ENCODE measurements around the gene NDUFAF5.

The NDUFAF5 gene

DNA sequence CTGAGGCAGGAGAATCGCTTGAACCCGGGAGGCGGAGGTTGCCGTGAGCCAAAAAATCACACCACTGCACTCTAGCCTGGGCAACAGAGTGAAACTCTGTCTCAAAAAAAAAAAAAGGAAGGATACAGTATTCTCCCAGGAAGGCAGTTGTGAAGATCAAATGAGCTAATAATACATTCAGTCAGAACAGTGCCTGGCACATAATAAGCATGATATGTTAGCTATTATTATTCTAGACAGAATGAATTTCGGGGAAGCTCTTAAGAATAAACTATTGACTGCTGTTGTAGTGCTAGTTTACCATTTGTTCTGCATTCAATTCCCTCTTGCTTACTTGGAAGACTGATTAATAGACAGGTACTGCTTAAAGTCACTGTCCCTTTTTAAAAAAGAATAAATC, 40.6 kb downstream of the NDUFAF5 start:
- no peak for DNase-seq

DNA sequence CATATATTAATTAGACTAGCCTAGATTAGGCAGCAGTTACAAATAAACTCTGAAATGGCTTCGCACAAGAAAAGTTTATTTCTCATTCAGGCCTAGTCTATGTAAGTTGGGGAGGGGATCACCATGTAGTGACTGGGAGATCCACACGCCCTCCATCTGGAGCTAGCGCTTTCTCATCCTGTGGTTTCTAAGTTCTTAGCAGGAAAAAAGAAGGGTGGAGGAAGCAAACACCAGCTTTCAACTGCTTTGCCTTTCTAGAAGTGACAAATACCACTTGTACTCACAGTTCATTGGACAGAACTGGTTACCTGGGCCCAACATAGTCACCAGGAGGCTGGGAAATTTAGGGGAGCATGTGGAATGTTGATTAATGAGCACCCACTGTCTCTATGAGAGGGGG, 46.6 kb downstream of the NDUFAF5 start:
- DNase-seq = no peak

DNA sequence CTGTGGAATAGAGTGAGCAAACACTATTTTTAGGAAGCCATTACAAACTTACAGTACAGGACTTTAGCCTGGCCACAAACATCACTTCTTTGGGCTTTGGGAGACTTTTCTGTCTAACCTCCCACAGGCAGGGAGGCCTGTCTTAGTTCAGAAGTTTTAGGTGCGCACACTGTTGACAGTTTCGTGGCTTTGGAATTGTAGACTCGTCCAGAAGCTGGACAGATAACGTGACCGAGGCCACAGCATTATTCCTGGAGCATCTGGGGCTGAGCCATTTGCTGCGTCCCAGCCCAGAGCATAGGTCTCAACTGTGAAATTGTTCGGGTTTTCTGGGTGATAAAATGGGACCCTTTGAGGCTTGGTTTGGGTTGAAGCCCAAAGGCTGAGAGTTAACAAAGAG, 53.8 kb downstream of the NDUFAF5 start:
- no peak for DNase-seq

DNA sequence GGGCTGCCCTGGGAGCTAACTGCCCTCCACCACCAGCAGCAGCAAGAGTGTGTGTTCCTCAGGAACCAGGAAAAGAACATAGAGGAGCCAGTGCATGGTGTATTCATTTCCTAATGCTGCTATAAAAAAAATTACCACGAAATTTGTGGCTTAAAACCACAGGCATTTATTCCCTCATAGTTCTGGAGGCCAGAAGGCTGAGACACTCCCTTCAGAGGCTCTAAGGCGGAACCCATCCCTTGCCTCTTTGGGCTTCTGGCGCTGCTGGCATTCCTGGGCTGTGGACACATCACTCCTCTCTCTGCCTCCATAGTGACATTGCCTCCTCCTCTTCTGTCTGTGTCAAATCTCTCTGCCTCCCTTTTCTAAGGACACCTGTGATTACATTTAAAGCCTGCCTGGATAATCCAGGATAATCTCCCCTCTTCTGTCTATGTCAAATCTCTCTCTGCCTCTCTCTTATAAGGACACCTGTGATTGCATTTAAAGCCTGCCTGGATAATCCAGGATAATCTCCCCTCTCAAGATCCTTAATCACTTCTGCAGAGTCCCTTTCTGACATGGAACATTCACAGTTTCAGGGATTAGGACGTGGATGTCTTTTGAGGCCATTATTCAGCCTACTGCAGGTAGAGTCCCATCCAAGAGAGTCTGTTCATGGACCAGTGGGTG, 54.7 kb downstream of the NDUFAF5 start:
- DNase-seq = no peak

DNA sequence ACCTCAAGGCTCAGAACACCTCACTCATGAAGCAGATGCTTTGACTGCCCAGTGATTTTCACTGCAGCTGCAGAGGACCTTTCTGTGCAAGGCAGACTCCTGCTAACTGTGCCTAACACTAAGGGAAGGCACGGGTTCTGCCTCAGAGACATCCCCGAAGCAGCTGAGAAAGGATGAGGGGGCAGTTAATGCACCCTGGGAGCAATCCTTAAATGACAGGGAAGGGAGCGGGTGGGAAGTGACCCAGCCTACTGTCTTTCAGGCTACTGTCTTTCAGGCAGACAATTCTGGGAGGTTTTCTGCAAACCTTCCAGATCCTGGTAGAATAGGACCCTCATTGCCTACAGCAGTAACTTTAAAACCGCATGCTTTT, 55.3 kb downstream of the NDUFAF5 start:
- no peak for DNase-seq

DNA sequence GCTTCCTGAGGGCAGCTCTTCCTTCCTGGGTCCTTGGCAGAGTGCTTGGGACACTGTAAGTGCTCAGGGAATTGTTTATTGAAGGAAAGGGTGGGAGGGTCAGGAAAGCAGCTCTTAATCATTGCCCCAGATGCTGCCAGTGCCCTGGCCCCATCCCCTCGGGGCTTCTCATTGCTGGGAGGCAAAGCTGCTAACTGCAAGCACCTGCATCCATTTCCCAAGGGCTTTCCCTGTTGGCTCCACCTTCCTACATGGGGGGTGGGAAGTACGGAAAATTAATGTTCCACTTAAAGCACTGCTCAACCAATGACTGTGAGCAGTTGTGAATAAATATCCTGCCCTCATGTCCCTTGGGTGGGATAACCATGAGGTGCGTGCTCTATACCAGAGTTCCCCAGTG, 56.4 kb downstream of the NDUFAF5 start:
- no peak for DNase-seq

DNA sequence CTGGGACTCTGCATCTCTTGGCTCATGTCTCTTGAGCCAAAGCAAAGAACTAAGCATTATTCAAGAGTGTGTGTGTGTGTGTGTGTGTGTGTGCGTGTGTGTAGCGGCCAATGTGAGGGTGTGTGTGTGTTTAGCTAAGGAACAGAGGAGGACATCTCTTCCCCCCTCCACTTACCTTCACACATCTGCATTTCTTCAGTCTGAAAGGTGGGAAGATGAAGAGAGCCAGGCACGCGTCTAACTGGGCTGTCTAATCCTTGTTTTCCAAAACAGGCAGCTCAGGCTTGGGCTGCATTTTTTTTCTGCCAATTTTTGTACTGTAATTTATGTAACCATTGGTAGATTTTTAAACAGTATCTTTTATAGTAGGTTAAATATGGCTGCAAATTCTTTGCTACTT, 59.5 kb downstream of the NDUFAF5 start:
- DNase-seq = no peak

DNA sequence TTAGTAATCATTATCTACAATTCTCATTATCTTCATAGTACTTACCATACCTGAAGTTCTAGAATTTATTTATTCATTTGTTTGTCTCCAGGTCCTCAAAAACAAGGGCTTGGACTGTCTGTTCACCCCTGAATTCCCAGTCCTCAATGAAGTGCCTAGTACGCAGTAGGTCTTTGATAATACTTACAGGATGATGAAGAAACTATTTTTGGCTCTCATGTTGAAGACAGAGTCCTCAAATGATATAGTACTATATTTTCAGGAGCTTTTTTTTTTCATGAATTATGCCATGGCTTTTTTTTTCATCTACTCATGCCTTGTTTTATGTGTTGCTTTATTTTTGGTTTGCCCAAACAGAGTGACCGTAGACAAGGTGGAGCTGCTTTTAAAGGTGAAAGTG, 66.5 kb downstream of the NDUFAF5 start:
- no peak for DNase-seq

DNA sequence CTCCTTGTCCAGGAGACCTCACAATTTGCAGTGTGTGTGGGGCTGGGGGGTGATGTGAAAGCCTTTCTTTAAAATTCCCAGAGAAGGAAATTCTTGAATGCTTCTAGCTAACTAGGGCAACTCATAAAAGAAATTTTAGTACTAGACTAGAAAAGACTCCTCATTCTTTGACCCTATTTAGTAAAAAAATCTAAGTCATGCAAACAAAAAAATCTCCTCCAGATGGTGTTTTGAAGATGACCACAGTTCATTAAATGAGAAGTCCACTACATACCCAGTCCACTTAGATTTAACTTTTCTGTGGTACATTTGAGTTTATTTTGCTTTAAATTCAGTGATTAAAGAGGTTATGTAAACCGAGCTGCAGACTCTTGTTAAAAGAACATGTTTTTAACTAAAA, 67.5 kb downstream of the NDUFAF5 start:
- no peak for DNase-seq

DNA sequence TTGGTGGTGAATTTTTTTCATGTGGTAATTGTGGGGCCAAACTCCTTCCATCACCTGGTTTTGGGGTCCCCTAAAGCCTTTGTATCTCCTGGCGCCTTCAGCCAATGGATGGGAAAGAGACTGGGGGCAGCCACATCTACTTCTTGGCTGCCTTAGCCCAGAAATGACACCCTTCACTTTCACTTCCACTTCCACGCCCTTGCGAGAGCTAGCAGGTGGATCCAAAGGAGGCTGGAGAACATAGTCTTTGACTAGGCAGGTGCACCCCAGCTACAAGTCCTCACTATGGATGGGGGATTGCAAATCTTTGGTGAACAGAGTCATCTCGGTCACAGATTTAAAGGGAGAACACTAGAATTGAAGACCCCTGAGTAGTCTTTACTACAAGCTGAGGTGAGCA, 70.8 kb downstream of the NDUFAF5 start:
- no peak for DNase-seq

DNA sequence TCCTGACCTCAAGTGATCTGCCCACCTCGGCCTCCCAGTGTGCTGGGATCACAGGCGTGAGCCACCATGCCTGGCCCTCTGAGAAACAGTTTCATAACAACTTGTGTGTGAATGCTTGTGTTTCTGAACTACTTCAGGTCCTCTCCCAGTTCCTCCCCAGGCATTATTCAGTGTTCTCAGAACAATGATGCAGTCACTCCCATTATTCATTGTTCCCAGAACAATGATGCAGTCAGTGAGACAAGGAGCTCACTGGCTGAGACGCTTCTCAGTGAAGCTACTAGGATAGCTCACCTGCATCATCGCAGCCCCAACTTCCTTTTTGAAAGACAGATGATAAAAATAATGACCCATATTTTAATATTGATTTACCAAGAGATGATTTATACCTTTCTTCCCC, 71.5 kb downstream of the NDUFAF5 start:
- no peak for DNase-seq

DNA sequence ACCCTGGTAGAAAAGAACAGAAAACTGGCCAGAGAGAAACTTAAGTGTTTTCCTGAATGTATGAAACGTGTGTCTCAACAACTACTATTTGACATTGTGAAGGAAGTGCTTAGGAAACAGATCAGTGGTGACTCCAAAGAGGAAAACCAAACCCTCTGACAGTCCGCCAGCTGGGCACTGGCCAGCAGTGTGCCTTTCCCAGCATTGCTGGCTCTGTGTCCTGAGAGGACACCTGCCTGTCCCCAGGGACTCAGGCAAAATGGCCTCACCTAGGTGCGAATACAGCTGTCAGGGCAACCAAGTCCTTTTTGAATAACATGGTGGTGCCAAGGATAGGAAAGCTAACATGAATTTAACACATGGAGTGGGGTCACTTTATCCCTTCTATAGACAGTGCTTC, 72.5 kb downstream of the NDUFAF5 start:
- no peak for DNase-seq

DNA sequence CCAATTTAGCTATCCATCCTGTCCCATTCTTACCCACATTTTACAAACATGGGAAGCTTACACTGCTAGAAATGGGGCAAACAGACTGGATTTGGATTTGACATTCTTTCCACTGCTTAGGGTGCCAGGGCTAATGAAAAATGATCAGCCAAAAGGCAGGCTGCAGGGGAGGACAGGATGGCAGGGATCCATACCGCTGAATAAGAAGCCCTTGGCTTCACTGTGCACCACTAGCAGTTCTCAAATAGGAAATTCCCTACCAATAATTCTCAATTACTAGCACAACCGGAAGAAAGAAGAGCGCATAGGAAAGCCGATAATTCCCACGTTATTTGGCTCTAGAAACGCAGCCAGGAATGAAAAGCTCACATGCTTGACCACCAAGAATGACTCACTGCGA, 73.1 kb downstream of the NDUFAF5 start:
- DNase-seq = no peak

DNA sequence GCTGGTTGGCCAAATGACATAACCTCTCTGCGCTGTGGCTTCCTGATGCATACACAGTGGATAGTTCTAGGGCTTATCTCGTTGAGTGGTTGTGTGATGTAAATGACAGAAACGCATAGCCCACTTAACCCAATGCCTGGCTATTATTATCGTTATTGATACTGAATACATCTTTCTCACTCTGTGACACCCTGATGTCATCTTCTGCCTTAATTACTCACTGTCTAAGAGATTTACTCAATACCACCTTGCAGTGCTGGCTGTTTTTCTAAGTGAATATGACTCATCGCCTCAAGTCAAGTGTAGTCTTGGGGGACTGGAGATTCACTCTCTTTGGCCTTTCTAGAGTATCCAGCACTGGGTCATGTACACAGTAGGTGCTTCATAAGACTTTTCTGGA, 73.6 kb downstream of the NDUFAF5 start:
- DNase-seq = no peak

DNA sequence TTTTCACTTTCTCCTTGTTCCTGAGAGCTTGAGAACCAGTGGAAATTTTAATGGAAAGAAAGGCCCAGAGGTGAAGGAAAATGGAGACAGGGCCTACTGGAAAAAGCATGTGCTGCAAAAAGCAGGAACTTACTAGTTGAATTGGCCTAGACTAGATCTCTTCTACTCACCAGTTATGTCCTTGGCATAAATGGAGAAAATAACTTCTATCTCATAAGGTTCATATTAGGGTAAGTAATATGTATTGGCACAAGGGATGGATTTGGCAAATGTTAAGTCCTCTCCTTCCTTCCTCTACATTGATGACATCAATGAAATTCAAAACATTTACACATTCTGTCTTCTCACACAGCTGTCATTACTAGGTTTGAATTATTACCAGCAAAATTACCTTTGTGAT, 74.0 kb downstream of the NDUFAF5 start:
- DNase-seq = no peak

DNA sequence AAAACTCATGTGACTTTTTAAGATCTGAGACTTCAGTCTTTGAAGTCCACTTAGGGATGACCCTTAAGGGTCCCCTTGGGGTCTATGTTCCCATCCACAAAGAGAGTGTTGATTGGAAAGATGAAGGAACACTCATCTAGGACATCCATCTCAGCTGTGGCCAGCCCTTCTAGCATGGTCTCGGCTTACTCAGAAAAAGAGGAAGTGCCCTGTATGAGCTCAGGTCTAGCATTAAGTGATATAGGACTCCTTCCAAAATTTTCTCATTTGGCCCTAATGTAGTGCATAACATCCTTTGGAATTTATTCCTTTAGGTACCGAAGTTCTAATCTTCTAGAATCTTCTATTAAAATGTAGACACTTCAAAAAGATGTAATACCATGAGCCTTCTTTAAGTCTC, 77.4 kb downstream of the NDUFAF5 start:
- DNase-seq = no peak

DNA sequence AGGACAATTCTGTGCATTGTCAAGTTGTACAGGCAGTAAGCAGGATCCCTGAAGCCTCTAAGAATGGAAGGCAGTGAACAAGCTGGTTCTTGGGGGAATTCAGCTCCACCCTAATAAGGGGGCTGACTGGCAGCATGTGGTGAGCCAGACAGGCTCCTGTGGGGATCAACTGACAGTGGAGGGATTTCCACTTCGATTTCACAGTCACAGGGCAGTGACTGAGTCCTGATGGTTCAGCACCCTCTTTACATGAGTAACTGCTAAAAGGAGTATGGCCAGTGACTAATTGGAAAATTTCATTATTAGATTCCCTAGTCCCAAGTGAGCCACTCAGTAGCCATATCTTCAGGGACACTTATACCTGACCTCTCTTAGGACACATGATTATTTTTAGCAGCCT, 78.4 kb downstream of the NDUFAF5 start:
- DNase-seq = no peak

DNA sequence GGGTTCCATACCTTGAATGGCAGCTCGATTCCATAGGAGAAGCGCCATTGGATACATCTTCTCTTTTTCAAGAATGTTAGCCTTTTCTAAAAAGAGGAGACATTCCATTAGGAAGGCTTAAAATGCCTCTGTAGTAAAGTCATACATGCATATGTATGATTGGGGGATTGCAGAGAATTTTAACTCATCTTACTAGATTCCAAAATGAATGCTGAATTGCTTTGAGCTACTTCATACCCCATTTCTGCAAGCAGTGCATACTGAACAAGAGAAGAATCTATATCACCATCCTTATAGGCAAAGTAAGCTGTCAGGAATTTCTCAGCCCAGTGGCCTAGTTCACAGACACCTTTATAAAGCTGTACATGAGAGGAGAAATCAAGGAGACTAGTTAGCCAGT, 80.3 kb downstream of the NDUFAF5 start:
- DNase-seq = no peak

DNA sequence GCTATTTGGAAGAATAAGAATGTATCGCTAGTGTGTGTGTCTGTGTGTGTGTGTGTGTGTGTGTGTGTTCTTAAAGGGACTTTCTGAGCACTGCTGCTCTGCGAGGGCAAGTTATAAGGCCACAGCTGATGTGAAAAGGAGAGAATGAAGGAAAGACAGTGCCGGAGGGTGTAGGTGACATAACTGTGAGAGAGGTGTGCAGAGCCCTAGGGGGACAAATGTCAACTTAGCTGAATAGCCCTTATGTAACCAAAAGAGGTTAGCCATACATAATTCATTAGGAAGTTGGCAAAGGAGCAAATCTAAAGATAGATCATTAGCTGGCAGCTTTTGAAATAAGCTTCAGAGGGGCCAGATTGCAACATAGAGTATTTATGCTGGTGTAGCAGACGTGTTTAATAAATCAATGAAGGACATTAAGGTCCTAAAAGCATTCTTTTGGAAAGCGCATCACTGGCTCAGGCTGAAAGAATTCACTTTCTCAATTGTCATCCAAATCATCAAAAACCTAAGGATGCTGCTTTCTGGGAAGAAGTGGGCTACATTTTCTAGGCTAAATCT, 81.0 kb downstream of the NDUFAF5 start:
- DNase-seq = no peak

DNA sequence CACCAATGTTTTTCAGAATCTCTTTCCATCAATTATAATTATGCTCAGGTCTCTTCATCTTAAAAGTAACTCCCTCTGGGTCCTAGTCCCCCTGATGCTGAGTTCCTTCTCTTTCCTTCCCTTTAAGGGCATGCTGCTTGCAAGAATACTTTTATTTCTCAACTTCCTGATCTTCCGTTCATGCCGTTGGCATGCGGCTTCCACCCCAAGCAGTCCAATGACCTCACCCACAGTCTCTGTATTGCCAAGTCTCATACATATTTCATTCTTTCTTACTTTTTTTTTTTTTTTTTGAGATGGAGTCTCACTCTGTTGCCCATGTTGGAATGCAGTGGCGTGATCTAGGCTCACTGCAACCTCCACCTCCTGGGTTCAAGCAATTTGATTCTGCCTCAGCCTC, 83.5 kb downstream of the NDUFAF5 start:
- DNase-seq = no peak

DNA sequence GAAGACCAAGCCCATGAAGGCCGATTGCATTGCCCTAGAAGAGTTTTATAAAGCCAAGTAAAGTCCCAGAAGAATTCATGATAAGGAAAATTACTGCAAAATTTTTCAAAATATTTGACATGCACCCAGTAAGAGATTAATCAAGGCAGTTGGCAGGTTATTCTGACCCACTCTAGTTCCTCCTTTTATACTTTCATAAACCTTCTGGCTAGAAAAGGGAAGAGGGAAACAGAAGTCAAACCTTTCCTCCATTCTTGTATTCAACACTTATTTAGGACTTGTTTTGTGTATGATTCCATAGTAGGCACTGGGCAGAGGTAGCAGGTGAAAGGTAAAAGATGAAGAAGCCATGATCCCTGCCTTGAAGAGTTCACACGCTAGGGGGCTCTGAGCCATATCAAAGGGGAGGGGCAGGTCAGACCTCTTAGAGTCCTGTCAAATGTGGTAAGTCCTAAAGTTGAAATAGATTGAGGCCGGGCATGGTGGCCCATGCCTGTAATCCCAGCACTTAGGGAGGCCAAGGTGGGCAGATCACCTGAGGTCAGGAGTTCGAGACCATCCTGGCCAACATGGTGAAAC, 85.4 kb downstream of the NDUFAF5 start:
- DNase-seq = no peak
